Measurements from ENCODE around the gene NUBPL.
"Not testable (repeated sequence)": the region's sequence is repeated elsewhere in the genome, so short reads cannot be mapped to it uniquely, and the experiment has no call there.

Gene NUBPL

GRCh38 chr14:31705731-31706130 is 144.5 kb downstream of the NUBPL start:
- Mint-ChIP-seq H3K27me3 (ENCODE audit: low read depth) (no peaks in the 10 kb centered on the region), H3K27ac (no peak overlapping the region), H3K9me3 (peaks cover 34% of the 10 kb centered on the region), H3K4me3 (no peak overlapping the region), H3K36me3 (ENCODE audit: low read depth) (peaks cover 91% of the 10 kb centered on the region), H3K4me1 (no peaks in the 10 kb centered on the region)
- TF ChIP-seq CTCF (IDR thresholded peaks at IDR 0.05; ENCODE audit: unreplicated experiment in 3 of 3): no peak

- H3K36me3 Mint-ChIP-seq (ENCODE audit: low read depth): peaks cover 90% of the 10 kb centered on the region
- not testable (repeated sequence) for H3K27me3 Mint-ChIP-seq (ENCODE audit: low read depth); H3K4me1 Mint-ChIP-seq; H3K4me3 Mint-ChIP-seq; H3K27ac Mint-ChIP-seq
- peaks cover 36% of the 10 kb centered on the region for H3K9me3 Mint-ChIP-seq
Observed at GRCh38 chr14:31708661-31709060, 147.5 kb downstream of the NUBPL start.

GRCh38 chr14:31712244-31713127 is 151.3 kb downstream of the NUBPL start:
- Mint-ChIP-seq H3K4me1 (no peaks in the 10 kb centered on the region), H3K9me3 (peaks cover 23% of the 10 kb centered on the region), H3K4me3 (no peak overlapping the region), H3K36me3 (ENCODE audit: low read depth) (peaks cover 65% of the 10 kb centered on the region), H3K27ac (no peak overlapping the region), H3K27me3 (ENCODE audit: low read depth) (no peaks in the 10 kb centered on the region)
- no peak for TF ChIP-seq CTCF (IDR thresholded peaks at IDR 0.05; ENCODE audit: unreplicated experiment in 3 of 3)

GRCh38 chr14:31716208-31716607 is 155.0 kb downstream of the NUBPL start:
- no peak for TF ChIP-seq CTCF (IDR thresholded peaks at IDR 0.05; ENCODE audit: unreplicated experiment in 3 of 3)
- H3K27me3 Mint-ChIP-seq (ENCODE audit: low read depth): no peaks in the 10 kb centered on the region
- peaks cover 4% of the 10 kb centered on the region for H3K4me1 Mint-ChIP-seq
- H3K36me3 Mint-ChIP-seq (ENCODE audit: low read depth): peaks cover 32% of the 10 kb centered on the region
- peaks cover 13% of the 10 kb centered on the region for H3K9me3 Mint-ChIP-seq
- H3K4me3 Mint-ChIP-seq: no peak overlapping the region
- no peak overlapping the region for H3K27ac Mint-ChIP-seq

GRCh38 chr14:31717294-31718085 is 156.3 kb downstream of the NUBPL start:
- Mint-ChIP-seq H3K4me3 (no peak overlapping the region), H3K4me1 (peaks cover 4% of the 10 kb centered on the region), H3K36me3 (ENCODE audit: low read depth) (peaks cover 25% of the 10 kb centered on the region), H3K27me3 (ENCODE audit: low read depth) (no peaks in the 10 kb centered on the region), H3K9me3 (peaks cover 8% of the 10 kb centered on the region), H3K27ac (no peak overlapping the region)
- no peak for TF ChIP-seq CTCF (IDR thresholded peaks at IDR 0.05; ENCODE audit: unreplicated experiment in 3 of 3)

- H3K4me3 Mint-ChIP-seq: no peak overlapping the region
- H3K27me3 Mint-ChIP-seq (ENCODE audit: low read depth): no peaks in the 10 kb centered on the region
- H3K4me1 Mint-ChIP-seq: peaks cover 4% of the 10 kb centered on the region
- H3K27ac Mint-ChIP-seq: no peak overlapping the region
- H3K9me3 Mint-ChIP-seq: peaks cover 7% of the 10 kb centered on the region
- no peak for TF ChIP-seq CTCF (IDR thresholded peaks at IDR 0.05; ENCODE audit: unreplicated experiment in 3 of 3)
- H3K36me3 Mint-ChIP-seq (ENCODE audit: low read depth): peaks cover 20% of the 10 kb centered on the region
Observed at GRCh38 chr14:31718585-31718984, 157.4 kb downstream of the NUBPL start.
